Stimulated activated CD8-positive, alpha-beta memory T cell treated with anti-CD3 and anti-CD28 coated beads, Interleukin-15, amount 100 ng/mL, for 24 hours (primary cell): Measurements from ENCODE around the gene MLLT11.
A peak's percentile ranks its signal among the peaks of the same experiment; 100 is the strongest.
"Not testable (repeated sequence)": the region's sequence is repeated elsewhere in the genome, so short reads cannot be mapped to it uniquely, and the experiment has no call there.

Experiments
- DNase-seq: peaks from one replicate; pipeline ENCODE4 v3.0.0-alpha.2; 2020; ENCODE audit warnings: low read depth

Gene MLLT11

GRCh38 chr1:151056149-151056548, 4.0 kb upstream of the MLLT11 start:
- DNase-seq, result no peak

- no peak for DNase-seq
Measured at GRCh38 chr1:151058692-151059091, 1.5 kb upstream of the MLLT11 start.

- DNase-seq, result peak; percentile 55
Measured at GRCh38 chr1:151059109-151060006, 839 bp upstream of the MLLT11 start, which contains the start of gene CDC42SE1. Gene CDC42SE1 (minus strand): TSS chr1:151059622. CDS start chr1:151055730, 3,892 bp downstream.

GRCh38 chr1:151060657-151061421, 642 bp downstream of the MLLT11 start:
- DNase-seq, result no peak

GRCh38 chr1:151061704-151062103, 1.5 kb downstream of the MLLT11 start:
- no peak for DNase-seq

- no peak for DNase-seq
Measured at GRCh38 chr1:151062741-151063371, 2.7 kb downstream of the MLLT11 start.

GRCh38 chr1:151065089-151065645, 5.0 kb downstream of the MLLT11 start:
- DNase-seq, result no peak

GRCh38 chr1:151067185-151067584, 7.0 kb downstream of the MLLT11 start:
- DNase-seq, result no peak

- DNase-seq, result no peak
Measured at GRCh38 chr1:151069103-151069486, 8.9 kb downstream of the MLLT11 start.

- DNase-seq, result peak; percentile 72
Measured at GRCh38 chr1:151070474-151071276, 10.5 kb downstream of the MLLT11 start, which contains the start of gene GABPB2. Gene GABPB2 (plus strand): TSS chr1:151070761. CDS start chr1:151088190, 17,429 bp downstream.

GRCh38 chr1:151072224-151072623, 12.0 kb downstream of the MLLT11 start:
- no peak for DNase-seq

GRCh38 chr1:151085953-151086559, 25.9 kb downstream of the MLLT11 start:
- no peak for DNase-seq

GRCh38 chr1:151097426-151097825, 37.2 kb downstream of the MLLT11 start:
- DNase-seq, result not testable (repeated sequence)

- DNase-seq, result no peak
Measured at GRCh38 chr1:151098126-151098525, 37.9 kb downstream of the MLLT11 start.

- no peak for DNase-seq
Measured at GRCh38 chr1:151104630-151105029, 44.4 kb downstream of the MLLT11 start.

- no peak for DNase-seq
Measured at GRCh38 chr1:151106894-151107293, 46.7 kb downstream of the MLLT11 start.

GRCh38 chr1:151108331-151108730, 48.1 kb downstream of the MLLT11 start:
- no peak for DNase-seq

GRCh38 chr1:151113877-151114276, 53.7 kb downstream of the MLLT11 start:
- no peak for DNase-seq
